Smooth muscle cell (in vitro differentiated cells): ENCODE results near the gene RABGAP1L. TPM values are rescaled to one million over a fixed set of nuclear protein-coding genes. Genes with fewer than 3 reads are reported as not detected.

Experiments
- DNase-seq: peaks from one replicate; lab custom pipeline; 2025; ENCODE audit not compliant: unreplicated experiment; lab: John Stamatoyannopoulos, UW
- H2AFZ ChIP-seq: fragments of 200-600 bp; sonication (generic); 2 replicates; pipeline ENCODE4 v1.6.0; 2016; ENCODE audit warnings: antibody characterized with exemption, low read depth, mild to moderate bottlenecking
- H3F3A ChIP-seq: fragments of 200-600 bp; sonication (generic); 2 replicates; pipeline ENCODE4 v1.6.0; 2017; ENCODE audit warnings: antibody characterized with exemption, low read depth
- H3K27ac ChIP-seq: fragments of 200-600 bp; sonication (generic); 2 replicates; pipeline ENCODE4 v1.5.1; 2016; ENCODE audit warnings: low read depth, mild to moderate bottlenecking
- H3K27me3 ChIP-seq: fragments of 200-600 bp; sonication (generic); 2 replicates; pipeline ENCODE4 v1.6.1; 2016; ENCODE audit warnings: low read depth, mild to moderate bottlenecking
- H3K36me3 ChIP-seq: fragments of 200-600 bp; sonication (generic); 2 replicates; pipeline ENCODE4 v1.5.1; 2016; ENCODE audit warnings: low read depth
- H3K4me1 ChIP-seq: fragments of 200-600 bp; sonication (generic); 2 replicates; pipeline ENCODE4 v1.5.1; 2016; ENCODE audit warnings: low read depth
- H3K4me2 ChIP-seq: fragments of 200-600 bp; sonication (generic); 2 replicates; pipeline ENCODE4 v1.6.0; 2016; ENCODE audit warnings: mild to moderate bottlenecking
- H3K4me3 ChIP-seq: fragments of 200-600 bp; sonication (generic); 2 replicates; pipeline ENCODE4 v1.5.1; 2016; ENCODE audit warnings: mild to moderate bottlenecking
- H3K79me2 ChIP-seq: fragments of 200-600 bp; sonication (generic); 2 replicates; pipeline ENCODE4 v1.6.0; 2016; ENCODE audit warnings: low read depth, mild to moderate bottlenecking
- H3K9ac ChIP-seq: fragments of 200-600 bp; sonication (generic); 2 replicates; pipeline ENCODE4 v1.6.0; 2016; ENCODE audit warnings: low read depth
- H3K9me3 ChIP-seq: fragments of 200-600 bp; sonication (generic); replicated peaks from 2 replicates; pipeline ENCODE4 v1.5.1; 2016; ENCODE audit warnings: low read depth
- H4K20me1 ChIP-seq: fragments of 200-600 bp; sonication (generic); 2 replicates; pipeline ENCODE4 v1.6.0; 2016; ENCODE audit warnings: low read depth
- WGBS: methylation state at CpG from one replicate; pipeline ENCODE4 v1.1.7; 2016; ENCODE audit warnings: low lambda C conversion rate; 5-methylcytosine and 5-hydroxymethylcytosine counted together
- polyA plus RNA-seq: library from polyadenylated mRNA; unstranded; fragments of >200 nt; fragmentation: Nextera tagmentation; extraction: Ambion mirVana; gene quantifications from 2 replicates; pipeline ENCODE4 v1.2.1, GENCODE V29; 2016
- total RNA-seq: library from RNA; depleted of rRNA; stranded (reverse); fragments of >200 nt; gene quantifications from 2 replicates; pipeline ENCODE4 v1.2.3, GENCODE V29; 2014
- TF ChIP-seq, protein P1 (sequence below): fragments of 200-600 bp; sonication (generic); IDR thresholded peaks from 2 replicates; pipeline ENCODE4 v1.5.1; 2017; ENCODE audit warnings: borderline replicate concordance, mild to moderate bottlenecking, antibody characterized with exemption; ENCODE audit not compliant: insufficient read depth, poor library complexity, severe bottlenecking

Gene RABGAP1L
- total and polyA plus RNA-seq, 2 experiments from 2014 or later = 4.8 to 24.7 TPM

GRCh38 chr1:174221681-174222080 is 62.4 kb downstream of the RABGAP1L start:
- H3K4me3 ChIP-seq = no peak overlapping the region
- no peaks in the 10 kb centered on the region for H3F3A ChIP-seq
- no peak overlapping the region for H3K4me2 ChIP-seq
- H3K36me3 ChIP-seq = peaks cover 3% of the 10 kb centered on the region
- H3K27ac ChIP-seq = no peak overlapping the region
- H4K20me1 ChIP-seq = peaks cover 18% of the 10 kb centered on the region
- no peaks in the 10 kb centered on the region for H3K27me3 ChIP-seq
- no peaks in the 10 kb centered on the region for H3K9me3 ChIP-seq
- H3K4me1 ChIP-seq = no peaks in the 10 kb centered on the region
- no peak for DNase-seq
- no peak overlapping the region for H3K9ac ChIP-seq
- WGBS = 96% methylated on average over 2 of the region's 2 CpGs
- H2AFZ ChIP-seq = no peak overlapping the region
- H3K79me2 ChIP-seq = no peaks in the 10 kb centered on the region
- TF ChIP-seq, protein P1, sequence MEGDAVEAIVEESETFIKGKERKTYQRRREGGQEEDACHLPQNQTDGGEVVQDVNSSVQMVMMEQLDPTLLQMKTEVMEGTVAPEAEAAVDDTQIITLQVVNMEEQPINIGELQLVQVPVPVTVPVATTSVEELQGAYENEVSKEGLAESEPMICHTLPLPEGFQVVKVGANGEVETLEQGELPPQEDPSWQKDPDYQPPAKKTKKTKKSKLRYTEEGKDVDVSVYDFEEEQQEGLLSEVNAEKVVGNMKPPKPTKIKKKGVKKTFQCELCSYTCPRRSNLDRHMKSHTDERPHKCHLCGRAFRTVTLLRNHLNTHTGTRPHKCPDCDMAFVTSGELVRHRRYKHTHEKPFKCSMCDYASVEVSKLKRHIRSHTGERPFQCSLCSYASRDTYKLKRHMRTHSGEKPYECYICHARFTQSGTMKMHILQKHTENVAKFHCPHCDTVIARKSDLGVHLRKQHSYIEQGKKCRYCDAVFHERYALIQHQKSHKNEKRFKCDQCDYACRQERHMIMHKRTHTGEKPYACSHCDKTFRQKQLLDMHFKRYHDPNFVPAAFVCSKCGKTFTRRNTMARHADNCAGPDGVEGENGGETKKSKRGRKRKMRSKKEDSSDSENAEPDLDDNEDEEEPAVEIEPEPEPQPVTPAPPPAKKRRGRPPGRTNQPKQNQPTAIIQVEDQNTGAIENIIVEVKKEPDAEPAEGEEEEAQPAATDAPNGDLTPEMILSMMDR = no peak

GRCh38 chr1:174222166-174222949 is 63.0 kb downstream of the RABGAP1L start:
- H2AFZ ChIP-seq = no peak overlapping the region
- TF ChIP-seq, protein P1 = no peak
- no peaks in the 10 kb centered on the region for H3F3A ChIP-seq
- H3K9me3 ChIP-seq = no peaks in the 10 kb centered on the region
- H3K4me3 ChIP-seq = no peak overlapping the region
- peaks cover 3% of the 10 kb centered on the region for H3K36me3 ChIP-seq
- H3K27me3 ChIP-seq = no peaks in the 10 kb centered on the region
- no peak overlapping the region for H3K9ac ChIP-seq
- peaks cover 15% of the 10 kb centered on the region for H4K20me1 ChIP-seq
- H3K4me1 ChIP-seq = no peaks in the 10 kb centered on the region
- H3K27ac ChIP-seq = no peak overlapping the region
- H3K79me2 ChIP-seq = no peaks in the 10 kb centered on the region
- DNase-seq = no peak
- WGBS = 93% methylated on average over 4 of the region's 4 CpGs
- H3K4me2 ChIP-seq = no peak overlapping the region

DNA sequence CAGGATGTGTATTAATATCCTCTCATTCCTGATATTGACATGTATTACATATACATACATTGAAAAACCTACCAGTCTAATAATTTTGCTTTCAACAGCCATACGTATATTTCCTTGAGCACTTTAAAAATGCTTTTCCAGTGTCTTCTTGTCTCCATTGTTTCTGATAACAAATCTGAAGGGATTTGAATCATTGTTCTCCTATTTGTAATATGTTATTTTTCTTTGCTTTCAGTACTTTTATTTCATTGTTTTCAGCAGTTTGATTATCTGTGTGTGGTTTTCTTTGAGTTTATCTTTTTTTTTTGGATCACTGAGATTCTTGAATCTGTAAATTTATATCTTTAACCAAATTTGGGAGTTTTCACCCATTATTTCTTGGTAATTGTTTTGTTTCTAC is 65.3 kb downstream of the RABGAP1L start:
- H3K27me3 ChIP-seq = no peaks in the 10 kb centered on the region
- no peak overlapping the region for H3K4me2 ChIP-seq
- no peak overlapping the region for H2AFZ ChIP-seq
- TF ChIP-seq, protein P1 = no peak
- H3F3A ChIP-seq = no peaks in the 10 kb centered on the region
- no peak overlapping the region for H3K9ac ChIP-seq
- H4K20me1 ChIP-seq = no peaks in the 10 kb centered on the region
- H3K36me3 ChIP-seq = peaks cover 3% of the 10 kb centered on the region
- no peaks in the 10 kb centered on the region for H3K79me2 ChIP-seq
- H3K27ac ChIP-seq = no peak overlapping the region
- DNase-seq = no peak
- no peak overlapping the region for H3K4me3 ChIP-seq
- WGBS = 95% methylated on average over 1 of the region's 1 CpG
- H3K4me1 ChIP-seq = no peaks in the 10 kb centered on the region
- no peaks in the 10 kb centered on the region for H3K9me3 ChIP-seq

DNA sequence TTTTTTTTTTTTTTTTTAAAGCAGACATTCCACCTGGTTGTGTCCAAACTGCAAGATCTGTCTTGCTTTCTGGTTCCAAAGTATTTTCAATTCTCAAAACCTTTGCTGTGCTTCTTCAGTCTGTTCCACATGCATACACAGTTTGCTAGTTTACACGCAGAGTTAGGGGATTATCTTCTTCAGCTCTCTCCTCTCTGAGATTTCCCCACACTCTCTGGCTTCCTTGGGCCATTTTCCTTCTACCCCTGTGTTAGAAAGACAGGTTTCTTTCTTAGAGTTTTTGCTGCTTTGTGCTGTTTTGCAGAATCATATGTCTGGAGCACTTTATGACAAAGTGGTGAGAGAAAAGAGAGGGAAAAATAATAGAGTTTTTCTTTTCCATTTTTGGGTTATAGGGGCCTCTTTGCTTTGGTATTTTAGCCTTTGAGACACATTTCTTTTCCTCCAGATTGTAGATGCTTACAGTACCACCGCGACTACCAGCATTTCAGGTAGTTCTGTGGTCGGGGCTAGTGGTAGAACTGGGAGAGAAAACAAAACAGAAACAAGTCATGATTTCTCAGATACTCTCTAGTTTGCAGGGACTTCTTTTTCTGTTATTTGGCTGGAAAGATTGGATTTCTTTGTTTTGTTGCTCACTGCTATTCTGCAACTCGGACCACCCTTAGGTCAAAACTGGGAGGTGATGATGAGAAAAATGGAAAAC is 66.3 kb downstream of the RABGAP1L start:
- WGBS = 89% methylated on average over 5 of the region's 5 CpGs
- Histone ChIP-seq H3K4me1 (no peaks in the 10 kb centered on the region), H2AFZ (no peak overlapping the region), H3K27me3 (no peaks in the 10 kb centered on the region), H3K36me3 (peaks cover 3% of the 10 kb centered on the region), H3K4me2 (no peak overlapping the region), H3K79me2 (no peaks in the 10 kb centered on the region), H3K9ac (no peak overlapping the region), H4K20me1 (no peaks in the 10 kb centered on the region), H3K4me3 (no peak overlapping the region), H3K27ac (no peak overlapping the region), H3F3A (no peaks in the 10 kb centered on the region), H3K9me3 (no peaks in the 10 kb centered on the region)
- TF ChIP-seq, protein P1 = no peak
- no peak for DNase-seq
